ENCODE measurements around the gene CX3CL1. TPM values are rescaled to one million over a fixed set of nuclear protein-coding genes. Genes with fewer than 3 reads are reported as not detected.
A peak's percentile ranks its signal among the peaks of the same experiment; 100 is the strongest.

The CX3CL1 gene
- total and polyA plus RNA-seq, 10 of the 15 experiments (the other 5 are each of a cell fraction or from before 2014, with no cell fraction given), result 0.03 to 1.2 (median 0.46) TPM

DNA sequence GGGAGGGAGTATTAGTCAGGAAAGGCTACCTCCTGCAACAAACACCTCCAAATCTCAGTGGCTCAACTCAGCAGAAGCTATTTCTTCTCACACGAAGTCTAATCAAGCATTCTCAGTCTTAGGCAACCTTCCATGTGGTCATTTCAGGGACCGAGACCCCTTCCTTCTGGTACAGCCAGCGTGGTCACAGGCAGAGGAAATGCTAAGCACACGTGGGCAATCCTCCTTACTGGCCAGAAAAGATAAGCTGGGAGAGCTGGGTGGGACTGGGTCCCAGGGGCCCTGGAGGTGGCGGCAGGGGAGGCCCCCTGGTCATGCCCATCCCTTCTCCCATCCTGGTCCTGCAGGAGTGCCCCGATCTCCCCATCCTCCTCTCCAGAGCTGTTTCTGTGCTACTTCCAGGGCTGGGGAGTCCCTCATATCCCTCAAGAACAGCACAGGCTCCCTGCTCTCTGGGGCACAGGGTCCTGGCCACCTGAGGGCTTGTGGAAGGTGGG is 5.7 kb upstream of the CX3CL1 start (continued):
- TF ChIP-seq, protein P1, sequence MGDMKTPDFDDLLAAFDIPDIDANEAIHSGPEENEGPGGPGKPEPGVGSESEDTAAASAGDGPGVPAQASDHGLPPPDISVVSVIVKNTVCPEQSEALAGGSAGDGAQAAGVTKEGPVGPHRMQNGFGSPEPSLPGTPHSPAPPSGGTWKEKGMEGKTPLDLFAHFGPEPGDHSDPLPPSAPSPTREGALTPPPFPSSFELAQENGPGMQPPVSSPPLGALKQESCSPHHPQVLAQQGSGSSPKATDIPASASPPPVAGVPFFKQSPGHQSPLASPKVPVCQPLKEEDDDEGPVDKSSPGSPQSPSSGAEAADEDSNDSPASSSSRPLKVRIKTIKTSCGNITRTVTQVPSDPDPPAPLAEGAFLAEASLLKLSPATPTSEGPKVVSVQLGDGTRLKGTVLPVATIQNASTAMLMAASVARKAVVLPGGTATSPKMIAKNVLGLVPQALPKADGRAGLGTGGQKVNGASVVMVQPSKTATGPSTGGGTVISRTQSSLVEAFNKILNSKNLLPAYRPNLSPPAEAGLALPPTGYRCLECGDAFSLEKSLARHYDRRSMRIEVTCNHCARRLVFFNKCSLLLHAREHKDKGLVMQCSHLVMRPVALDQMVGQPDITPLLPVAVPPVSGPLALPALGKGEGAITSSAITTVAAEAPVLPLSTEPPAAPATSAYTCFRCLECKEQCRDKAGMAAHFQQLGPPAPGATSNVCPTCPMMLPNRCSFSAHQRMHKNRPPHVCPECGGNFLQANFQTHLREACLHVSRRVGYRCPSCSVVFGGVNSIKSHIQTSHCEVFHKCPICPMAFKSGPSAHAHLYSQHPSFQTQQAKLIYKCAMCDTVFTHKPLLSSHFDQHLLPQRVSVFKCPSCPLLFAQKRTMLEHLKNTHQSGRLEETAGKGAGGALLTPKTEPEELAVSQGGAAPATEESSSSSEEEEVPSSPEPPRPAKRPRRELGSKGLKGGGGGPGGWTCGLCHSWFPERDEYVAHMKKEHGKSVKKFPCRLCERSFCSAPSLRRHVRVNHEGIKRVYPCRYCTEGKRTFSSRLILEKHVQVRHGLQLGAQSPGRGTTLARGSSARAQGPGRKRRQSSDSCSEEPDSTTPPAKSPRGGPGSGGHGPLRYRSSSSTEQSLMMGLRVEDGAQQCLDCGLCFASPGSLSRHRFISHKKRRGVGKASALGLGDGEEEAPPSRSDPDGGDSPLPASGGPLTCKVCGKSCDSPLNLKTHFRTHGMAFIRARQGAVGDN (IDR thresholded peaks at IDR 0.05), result 0 out of 2 replicates have a peak, but pooled peaks have one; percentile 24
- TF ChIP-seq POLR2AphosphoS2 (IDR thresholded peaks at IDR 0.05; ENCODE audit: low read depth, low read length) (peak; percentile 64; the same call in 1 of the 2 replicates), TCF7 (IDR thresholded peaks at IDR 0.05; ENCODE audit: borderline replicate concordance) (no peak), PAX8 (IDR thresholded peaks at IDR 0.05) (no peak), NFYB (IDR thresholded peaks at IDR 0.05; ENCODE audit: insufficient read depth, low read depth, low read length) (no peak), SMAD5 (IDR thresholded peaks at IDR 0.05; ENCODE audit: low read depth) (peak; percentile 34; the same call in 1 of the 2 replicates), YBX1 (IDR thresholded peaks at IDR 0.05) (no peak), ZBED1 (IDR thresholded peaks at IDR 0.05; ENCODE audit: borderline replicate concordance) (0 out of 2 replicates have a peak, but pooled peaks have one; percentile 5), HDAC2 (IDR thresholded peaks at IDR 0.05) (no peak), PML (IDR thresholded peaks at IDR 0.05; ENCODE audit: low read length) (peak; percentile 67; the same call in 1 of the 2 replicates), MTA3 (IDR thresholded peaks at IDR 0.05; ENCODE audit: borderline replicate concordance, low read length) (peak; percentile 93), POLR2AphosphoS5 (IDR thresholded peaks at IDR 0.05; ENCODE audit: low read length) (0 out of 2 replicates have a peak, but pooled peaks have one; percentile 9), RELA (IDR thresholded peaks at IDR 0.05; ENCODE audit: borderline replicate concordance, partially characterized antibody) (no peak), CREB1 (IDR thresholded peaks at IDR 0.05; ENCODE audit: low read depth) (0 out of 2 replicates have a peak, but pooled peaks have one; percentile 7), TBL1XR1 (IDR thresholded peaks at IDR 0.05; ENCODE audit: low read depth, low read length) (no peak), EGR1 (IDR thresholded peaks at IDR 0.05; ENCODE audit: borderline replicate concordance in 1 of 2, low read depth in 2 of 2, low read length in 2 of 2) (peak in 1 of 2 experiments; percentile 32; a peak in 1 of 3 replicates), ZSCAN29 (IDR thresholded peaks at IDR 0.05) (no peak), EZH2 (IDR thresholded peaks at IDR 0.05; ENCODE audit: borderline replicate concordance, control insufficient read depth, low read depth, low read length) (no peak), CHD2 (IDR thresholded peaks at IDR 0.05; ENCODE audit: borderline replicate concordance, low read depth, low read length) (no peak)
- TF ChIP-seq, protein P2, sequence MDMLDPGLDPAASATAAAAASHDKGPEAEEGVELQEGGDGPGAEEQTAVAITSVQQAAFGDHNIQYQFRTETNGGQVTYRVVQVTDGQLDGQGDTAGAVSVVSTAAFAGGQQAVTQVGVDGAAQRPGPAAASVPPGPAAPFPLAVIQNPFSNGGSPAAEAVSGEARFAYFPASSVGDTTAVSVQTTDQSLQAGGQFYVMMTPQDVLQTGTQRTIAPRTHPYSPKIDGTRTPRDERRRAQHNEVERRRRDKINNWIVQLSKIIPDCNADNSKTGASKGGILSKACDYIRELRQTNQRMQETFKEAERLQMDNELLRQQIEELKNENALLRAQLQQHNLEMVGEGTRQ (IDR thresholded peaks at IDR 0.05; ENCODE audit: borderline replicate concordance, low read depth, low read length), result no peak
- TF ChIP-seq, protein P3, sequence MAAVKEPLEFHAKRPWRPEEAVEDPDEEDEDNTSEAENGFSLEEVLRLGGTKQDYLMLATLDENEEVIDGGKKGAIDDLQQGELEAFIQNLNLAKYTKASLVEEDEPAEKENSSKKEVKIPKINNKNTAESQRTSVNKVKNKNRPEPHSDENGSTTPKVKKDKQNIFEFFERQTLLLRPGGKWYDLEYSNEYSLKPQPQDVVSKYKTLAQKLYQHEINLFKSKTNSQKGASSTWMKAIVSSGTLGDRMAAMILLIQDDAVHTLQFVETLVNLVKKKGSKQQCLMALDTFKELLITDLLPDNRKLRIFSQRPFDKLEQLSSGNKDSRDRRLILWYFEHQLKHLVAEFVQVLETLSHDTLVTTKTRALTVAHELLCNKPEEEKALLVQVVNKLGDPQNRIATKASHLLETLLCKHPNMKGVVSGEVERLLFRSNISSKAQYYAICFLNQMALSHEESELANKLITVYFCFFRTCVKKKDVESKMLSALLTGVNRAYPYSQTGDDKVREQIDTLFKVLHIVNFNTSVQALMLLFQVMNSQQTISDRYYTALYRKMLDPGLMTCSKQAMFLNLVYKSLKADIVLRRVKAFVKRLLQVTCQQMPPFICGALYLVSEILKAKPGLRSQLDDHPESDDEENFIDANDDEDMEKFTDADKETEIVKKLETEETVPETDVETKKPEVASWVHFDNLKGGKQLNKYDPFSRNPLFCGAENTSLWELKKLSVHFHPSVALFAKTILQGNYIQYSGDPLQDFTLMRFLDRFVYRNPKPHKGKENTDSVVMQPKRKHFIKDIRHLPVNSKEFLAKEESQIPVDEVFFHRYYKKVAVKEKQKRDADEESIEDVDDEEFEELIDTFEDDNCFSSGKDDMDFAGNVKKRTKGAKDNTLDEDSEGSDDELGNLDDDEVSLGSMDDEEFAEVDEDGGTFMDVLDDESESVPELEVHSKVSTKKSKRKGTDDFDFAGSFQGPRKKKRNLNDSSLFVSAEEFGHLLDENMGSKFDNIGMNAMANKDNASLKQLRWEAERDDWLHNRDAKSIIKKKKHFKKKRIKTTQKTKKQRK (IDR thresholded peaks at IDR 0.05; ENCODE audit: low read depth, low read length), result no peak; the same call in 1 of the 2 replicates
- TF ChIP-seq, protein P4, sequence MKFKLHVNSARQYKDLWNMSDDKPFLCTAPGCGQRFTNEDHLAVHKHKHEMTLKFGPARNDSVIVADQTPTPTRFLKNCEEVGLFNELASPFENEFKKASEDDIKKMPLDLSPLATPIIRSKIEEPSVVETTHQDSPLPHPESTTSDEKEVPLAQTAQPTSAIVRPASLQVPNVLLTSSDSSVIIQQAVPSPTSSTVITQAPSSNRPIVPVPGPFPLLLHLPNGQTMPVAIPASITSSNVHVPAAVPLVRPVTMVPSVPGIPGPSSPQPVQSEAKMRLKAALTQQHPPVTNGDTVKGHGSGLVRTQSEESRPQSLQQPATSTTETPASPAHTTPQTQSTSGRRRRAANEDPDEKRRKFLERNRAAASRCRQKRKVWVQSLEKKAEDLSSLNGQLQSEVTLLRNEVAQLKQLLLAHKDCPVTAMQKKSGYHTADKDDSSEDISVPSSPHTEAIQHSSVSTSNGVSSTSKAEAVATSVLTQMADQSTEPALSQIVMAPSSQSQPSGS (IDR thresholded peaks at IDR 0.05; ENCODE audit: low read length), result no peak; the same call in 1 of the 2 replicates
